Mesenteric fat pad (tissue), 1 donor: ENCODE data around the gene DPEP3. TPM values are rescaled to one million over a fixed set of nuclear protein-coding genes. Genes with fewer than 3 reads are reported as not detected.
"Not testable (repeated sequence)": the region's sequence is repeated elsewhere in the genome, so short reads cannot be mapped to it uniquely, and the experiment has no call there.

Source experiments
- DNase-seq: peaks from one replicate; pipeline ENCODE4 v3.0.0-alpha.2; 2020; ENCODE audit warnings: low spot score
- total RNA-seq: library from RNA; stranded (reverse); fragmentation: NEBNext Ultra II Directional; extraction: Animal tissue kit (Norgen Biotek cat#: 25700); gene quantifications from one replicate; pipeline ENCODE4 v1.2.1, GENCODE V29; 2021
- donor health status: DM: yes; HTN: yes; CAD: no.

Gene DPEP3
- total RNA-seq, 1 donor from 2014 or later, result 0.16 TPM

DNA sequence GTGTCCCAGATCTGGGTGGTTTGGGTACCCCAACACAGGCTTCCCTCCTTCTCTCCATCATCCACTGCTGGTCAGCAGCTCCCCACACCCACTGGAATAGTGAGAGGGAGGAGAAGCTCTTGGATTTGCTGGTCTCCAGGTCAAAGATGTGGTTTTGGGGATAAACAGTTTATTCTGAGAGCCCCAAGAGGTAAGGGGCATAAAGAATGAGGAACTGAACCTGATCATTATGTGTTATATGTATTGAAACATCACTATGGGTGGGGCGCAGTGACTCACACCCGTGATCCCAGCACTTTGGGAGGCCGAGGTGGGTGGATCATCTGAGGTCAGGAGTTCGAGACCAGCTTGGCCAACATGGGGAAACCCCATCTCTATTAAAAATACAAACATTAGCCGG is 15.1 kb upstream of the DPEP3 start:
- no peak for DNase-seq

DNA sequence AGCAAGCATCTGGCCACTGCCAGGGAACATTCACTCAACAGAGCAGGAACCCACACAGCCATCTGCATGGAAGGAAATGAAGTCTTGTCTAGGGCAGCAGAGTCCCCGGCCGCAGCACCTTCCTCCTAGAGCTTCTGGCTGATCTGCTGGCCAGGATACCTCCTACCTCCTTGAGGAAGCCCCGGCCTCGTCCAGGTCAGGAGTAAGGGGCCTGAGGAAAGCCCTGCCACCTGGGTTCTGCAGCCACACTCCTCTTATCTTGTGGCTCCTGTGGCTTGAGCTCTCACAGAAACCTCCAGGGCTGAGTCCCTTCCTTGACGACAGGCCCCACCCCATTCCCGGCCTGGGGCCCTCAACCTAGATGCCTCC is 13.7 kb upstream of the DPEP3 start:
- DNase-seq, result not testable (repeated sequence)

DNA sequence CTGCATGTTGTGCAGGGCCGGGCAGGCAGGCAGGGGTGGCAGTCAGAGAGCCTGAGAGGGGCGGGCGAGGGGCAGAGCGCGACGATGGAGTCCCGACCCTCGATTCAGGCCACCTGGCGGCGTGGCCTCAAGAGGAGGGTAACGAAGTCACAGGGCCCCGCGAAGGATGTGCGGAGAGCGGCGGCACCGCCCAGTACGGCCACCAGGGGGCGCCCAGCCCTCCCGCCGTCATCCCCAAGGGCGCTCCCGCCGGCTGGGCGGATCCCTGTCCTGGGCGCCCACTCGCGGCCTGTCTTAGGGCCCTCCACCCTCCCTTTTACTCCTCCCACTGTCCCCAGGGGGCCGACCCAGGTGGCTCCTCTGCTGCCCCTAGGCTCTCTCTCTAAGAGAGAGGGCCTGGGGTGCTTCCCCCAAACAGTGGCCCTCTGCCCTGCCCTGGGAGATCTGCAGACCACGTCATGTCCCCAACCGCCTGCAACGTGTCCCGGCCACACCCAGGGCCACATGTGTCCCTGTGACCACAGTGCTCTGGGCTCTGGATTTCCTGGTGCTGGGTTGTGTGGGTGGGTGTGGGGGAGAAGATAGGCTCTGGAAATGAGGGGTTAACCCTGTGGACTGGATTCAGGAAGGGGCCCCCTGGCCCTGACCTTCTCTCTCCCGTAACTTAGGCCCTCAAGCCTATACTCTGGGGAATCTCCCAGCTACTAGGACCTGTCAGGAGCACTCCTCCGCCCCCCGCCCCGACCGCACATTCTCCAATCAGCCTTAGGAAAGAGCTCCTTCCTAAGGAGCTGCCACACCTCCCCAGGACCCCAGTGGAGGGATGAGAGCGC is 13.1 kb upstream of the DPEP3 start:
- DNase-seq, result peak; percentile 95

DNA sequence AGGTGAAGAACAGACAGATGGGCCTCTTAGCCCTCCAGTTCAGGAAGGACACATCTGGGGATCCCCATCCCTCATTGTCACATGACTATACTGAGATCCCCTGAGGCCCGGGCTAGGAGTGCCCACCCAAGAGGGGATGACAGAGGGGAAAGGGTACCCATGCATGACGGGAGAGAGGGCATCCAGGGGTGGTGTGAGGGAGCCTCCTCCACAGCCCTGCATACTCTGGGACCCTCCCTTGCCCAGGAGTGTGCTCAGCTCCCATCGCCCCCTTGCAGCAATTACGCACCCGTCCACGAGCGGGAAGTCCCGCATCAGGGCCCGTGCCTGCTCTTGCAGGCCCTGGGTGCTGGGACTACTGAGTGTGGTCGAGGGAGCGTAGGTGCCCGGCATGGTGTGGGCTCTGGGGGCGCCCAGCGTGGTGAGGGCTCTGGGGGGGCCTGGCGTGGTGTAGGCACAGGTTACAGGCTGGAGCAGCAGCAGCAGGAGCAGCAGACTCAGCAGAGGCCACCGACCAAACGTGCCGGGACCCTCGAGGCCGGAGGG is 12.4 kb upstream of the DPEP3 start:
- DNase-seq, result no peak

DNA sequence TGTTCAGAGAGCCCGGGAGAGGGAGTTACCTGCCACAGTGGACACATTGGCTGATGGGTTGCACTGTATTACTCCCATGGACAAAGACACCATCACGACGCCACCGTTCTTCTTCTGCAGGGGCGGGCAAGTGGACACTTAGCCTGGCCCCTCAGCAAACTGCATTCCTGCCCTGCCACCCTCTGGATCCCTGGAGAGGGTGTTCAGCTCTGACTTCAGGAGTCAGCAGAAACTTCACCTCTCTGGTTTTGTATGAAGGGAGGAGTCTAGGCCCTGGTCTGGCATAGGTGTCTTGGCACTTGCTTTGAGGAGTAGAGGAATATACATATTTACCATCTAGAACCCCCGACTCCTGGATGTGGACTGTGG is 9.7 kb upstream of the DPEP3 start:
- DNase-seq, result no peak

DNA sequence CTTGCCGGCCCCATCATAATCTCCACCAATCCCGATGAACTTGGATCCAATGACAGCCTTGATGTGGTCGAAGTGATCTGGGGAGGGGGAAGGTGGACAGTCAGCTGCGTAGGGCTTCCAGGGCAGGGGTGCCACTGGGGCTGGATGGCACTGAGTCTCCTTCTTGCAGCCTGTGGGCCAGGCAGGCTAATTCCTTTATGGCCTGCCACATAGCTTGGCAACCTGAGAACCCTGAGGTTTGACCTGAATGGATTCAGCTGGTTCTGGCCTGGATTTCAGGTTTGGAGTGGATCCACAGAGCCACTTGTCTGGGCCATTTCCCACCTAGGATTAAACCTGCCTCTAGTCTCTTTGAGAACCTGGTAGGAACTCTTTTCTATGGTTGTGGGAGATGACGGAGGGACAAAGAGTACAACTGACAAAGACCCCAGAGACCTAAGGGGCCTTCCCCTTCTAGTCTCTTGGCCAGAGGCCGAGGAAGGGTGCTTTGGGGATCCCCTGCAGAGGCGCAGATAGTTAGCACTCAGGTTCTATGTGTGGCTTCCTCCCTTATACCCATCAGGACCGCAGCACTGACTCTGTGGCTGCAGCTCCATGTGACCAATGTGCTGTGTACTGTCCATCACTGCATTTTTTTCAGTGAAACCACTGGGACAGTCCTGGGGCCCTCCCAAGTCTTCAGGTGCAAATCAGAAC is 9.2 kb upstream of the DPEP3 start:
- no peak for DNase-seq

DNA sequence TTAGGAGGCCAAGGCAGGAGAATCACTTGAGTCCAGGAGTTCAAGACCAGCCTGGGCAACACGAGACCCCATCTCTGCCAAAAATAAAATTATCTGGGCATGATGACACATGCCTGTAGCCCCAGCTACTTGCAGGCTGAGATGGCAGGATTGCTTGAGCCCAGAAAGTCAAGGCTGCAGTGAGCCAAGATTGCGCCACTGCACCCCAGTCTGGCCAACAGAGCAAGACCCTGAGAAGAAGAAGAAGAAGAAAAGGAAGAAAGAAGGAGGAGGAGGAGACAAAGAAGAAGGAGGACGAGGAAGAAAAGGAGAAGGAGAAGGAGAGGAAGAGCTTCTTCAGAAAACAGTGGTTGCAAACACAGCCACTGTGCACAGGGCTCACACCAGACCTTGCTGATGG is 8.4 kb upstream of the DPEP3 start:
- no peak for DNase-seq

DNA sequence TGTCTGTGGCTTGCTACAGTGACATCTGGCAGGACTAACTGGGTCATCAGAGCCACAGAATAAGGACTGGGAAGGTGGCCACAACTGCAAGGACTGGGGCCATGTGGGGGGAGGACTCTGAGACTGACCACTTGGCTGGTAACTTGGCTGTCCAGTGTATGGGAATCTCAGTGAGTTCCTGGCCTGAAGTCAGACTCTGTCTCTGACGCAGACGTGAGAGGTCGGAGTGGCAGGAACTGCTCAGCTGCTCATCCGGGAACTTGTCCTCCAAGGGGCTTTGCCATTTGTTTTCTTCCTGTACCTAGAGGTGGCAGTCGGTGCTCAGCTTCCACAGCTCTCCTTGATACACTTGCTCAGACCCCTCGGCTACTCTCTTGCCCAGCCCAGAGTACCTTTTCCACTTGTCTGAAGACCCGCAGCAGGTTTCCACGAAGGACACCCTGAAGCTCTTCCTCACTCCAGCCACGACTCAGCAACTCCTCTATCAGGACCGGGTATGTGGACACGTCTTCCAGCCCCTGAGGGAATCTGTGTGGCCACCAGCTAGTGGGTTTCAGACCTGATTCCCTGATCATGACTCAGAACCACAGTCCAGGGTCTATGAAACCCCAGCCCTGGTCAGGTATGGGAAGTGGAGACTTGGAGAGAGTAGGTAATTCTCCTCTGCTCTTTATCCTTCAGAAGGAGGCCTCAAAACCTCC is 7.3 kb upstream of the DPEP3 start:
- no peak for DNase-seq

DNA sequence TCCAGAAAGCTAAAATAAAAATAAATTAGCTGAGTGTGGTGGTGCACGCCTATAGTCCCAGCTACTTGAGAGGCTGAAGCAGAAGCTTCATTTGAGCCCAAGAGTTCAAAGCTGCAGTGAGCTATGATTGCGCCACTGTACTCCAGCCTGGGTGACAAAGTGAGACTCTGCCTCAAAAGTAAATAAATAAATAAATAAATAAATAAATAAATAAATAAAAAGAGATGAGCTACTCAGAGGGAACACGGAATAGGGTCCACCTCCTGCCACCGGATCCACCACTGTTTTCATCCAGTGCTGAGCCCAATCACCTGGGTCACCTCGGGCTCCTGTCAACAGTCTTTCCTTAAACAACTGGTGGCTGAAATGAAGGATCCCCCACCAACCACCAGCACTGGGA is 6.7 kb upstream of the DPEP3 start:
- no peak for DNase-seq

DNA sequence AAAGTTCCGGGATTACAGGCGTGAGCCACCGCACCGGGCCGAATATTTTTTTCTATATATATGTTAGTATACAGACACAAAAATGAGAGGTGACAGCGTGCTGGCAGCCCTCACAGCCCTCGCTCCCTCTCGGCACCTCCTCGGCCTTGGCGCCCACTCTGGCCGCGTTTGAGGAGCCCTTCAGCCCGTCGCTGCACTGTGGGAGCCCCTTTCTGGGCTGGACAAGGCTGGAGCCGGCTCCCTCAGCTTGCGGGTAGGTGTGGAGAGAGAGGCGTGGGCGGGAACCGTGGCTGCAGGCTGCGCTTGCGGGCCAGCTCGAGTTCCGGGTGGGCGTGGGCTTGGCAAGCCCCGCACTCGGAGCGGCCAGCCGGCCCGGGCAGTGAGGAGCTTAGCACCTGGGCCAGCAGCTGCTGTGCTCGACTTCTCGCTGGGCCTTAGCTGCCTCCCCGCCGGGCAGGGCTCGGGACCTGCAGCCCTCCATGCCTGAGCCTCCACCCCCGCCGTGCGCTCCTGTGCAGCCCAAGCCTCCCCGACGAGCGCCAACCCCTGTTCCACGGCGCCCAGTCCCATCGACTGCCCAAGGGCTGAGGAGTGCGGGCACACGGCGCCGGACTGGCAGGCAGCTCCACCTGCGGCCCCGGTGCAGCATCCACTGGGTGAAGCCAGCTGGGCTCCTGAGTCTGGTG is 1.9 kb upstream of the DPEP3 start:
- DNase-seq, result no peak

DNA sequence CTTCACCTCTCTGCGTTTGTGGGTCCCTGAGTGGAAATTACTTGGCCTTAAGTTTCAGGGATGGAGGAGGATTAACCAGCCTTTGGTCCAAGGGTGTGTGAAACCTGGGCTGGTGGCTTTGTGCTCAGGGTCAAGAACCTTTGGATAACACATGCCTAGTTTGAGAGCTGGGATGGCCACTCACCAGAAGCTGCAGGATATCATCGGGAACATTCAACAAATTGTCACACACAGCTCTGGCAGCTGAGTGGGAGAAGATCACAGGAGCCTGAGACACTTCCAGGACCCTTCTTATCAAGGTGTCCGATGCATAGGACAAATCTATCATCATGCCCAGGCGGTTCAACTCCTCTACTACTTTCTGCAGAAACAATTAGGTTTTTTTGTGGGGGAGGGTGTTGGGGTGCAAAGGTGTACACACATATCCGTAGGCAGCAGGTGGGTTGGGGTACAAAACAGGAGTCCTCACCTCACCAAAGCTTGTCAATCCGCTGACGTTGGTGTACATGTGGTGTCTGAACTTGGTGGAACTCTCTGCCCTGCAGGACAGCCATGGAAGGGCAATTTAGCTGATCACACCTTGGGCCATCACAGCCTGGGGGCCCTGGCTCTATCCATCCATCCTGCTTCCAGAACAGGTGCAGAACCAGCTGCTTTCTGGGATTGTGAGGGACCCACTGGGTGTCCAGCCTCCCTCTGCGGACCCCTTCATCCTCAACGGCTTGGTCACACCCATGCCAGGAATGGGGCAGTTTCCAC is 2.7 kb downstream of the DPEP3 start:
- DNase-seq, result no peak

DNA sequence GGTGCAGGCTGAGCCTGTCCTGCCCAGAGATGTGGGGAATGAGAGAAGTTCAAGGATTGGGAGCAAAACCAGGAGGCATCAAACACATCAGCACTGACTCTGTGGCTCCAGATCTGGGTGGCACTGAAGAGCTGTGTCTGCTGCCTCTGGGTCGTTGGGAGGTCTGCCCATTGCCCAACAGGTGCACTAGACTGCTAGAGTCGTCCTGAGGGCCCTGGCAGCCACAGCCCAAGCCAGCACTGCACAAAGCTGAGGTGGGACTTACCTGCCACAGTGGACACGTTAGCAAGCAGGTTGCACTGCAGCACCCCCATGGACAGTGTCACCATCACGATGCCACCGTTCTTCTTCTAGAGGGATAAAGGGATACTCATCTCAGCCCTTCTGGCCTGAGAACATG is 3.3 kb downstream of the DPEP3 start:
- no peak for DNase-seq

DNA sequence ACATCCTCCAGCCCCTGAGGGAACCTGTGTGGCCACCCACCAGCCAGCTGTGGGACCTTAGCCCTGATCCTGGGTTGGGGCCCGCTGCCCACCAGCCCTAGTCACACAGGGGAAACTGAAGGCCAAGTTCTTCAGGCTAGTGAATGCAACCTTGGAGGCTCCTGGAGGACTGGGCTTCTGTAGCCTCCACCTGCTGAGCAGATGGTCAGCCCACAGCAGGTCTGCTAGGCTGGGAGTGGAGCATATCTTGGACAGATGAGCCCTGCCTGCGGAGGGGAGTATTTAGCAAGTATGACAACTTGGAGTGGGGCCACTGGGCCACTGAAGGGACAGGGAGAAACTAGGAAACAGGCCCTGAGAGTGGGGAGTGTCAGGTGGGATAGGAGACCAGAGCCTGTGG is 4.1 kb downstream of the DPEP3 start:
- no peak for DNase-seq

DNA sequence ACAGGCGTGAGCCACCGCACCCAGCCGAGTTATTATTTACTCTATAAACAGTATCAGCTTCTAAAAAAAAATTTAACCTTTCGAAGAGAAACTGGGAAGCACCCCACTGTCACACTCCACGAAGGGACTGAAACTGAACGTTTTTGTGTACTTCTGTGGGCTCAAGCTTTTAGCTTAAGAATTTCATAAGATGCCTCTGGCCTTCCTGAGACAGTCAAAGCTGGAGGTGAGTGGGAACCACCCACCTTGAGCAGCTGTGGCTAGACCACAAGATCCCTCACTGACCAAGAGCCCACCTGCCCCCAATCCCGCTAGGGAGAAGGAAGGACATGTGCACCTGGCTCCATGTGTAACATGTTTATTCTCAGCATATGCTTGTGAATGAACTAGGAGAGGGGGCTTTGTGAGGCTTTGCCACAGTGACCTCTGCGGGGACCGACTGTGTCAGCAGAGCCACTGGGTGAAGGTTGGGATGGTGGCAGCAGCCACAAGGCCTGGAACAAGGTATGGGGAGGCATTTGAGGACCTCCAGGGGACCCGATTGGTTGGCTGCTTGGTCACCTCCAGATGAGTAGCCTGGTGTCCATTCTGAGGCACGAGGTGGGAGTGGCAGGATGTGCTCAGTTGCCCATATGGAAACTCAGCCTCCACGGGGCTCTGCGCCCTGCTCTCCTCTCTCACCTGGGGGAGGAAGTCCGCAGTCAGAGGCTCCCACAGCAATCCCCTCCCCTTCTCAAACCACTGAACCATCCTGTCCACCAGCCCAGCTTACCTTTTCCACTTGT is 4.8 kb downstream of the DPEP3 start:
- no peak for DNase-seq

DNA sequence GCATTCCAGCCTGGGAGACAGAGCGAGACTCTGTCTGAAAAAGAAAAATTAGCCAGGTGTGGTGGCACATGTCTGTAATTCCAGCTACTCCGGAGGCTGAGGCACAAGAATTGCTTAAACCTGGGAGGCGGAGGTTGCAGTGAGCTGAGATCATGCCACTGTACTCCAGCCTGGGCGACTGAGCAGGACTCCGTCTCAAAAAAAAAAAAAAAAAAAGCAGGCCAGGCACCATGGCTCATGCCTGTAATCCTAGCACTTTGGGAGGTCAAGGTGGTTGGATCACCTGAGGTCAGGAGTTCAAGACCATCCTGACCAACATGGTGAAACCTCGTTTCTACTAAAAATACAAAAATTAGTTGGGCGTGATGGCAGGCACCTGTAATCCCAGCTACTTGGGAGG is 8.0 kb downstream of the DPEP3 start:
- DNase-seq, result not testable (repeated sequence)

DNA sequence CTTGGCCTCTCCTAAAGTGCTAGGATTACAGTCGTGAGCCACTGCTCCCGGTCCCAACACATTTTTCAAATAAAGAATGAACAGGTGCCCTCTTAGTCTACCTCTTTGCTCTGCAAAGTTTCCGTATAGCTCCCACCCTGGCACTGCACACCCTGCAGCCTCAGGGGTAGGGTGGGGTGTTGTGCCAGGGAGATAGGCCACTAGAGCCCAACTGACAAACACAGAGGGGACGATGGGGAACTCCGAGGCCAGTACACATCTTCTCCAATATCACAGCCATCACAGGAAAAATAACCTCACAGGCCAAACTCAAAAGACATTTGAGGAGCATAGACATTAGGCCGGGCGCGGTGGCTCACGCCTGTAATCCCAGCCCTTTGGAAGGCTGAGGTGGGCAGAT is 9.2 kb downstream of the DPEP3 start:
- no peak for DNase-seq

DNA sequence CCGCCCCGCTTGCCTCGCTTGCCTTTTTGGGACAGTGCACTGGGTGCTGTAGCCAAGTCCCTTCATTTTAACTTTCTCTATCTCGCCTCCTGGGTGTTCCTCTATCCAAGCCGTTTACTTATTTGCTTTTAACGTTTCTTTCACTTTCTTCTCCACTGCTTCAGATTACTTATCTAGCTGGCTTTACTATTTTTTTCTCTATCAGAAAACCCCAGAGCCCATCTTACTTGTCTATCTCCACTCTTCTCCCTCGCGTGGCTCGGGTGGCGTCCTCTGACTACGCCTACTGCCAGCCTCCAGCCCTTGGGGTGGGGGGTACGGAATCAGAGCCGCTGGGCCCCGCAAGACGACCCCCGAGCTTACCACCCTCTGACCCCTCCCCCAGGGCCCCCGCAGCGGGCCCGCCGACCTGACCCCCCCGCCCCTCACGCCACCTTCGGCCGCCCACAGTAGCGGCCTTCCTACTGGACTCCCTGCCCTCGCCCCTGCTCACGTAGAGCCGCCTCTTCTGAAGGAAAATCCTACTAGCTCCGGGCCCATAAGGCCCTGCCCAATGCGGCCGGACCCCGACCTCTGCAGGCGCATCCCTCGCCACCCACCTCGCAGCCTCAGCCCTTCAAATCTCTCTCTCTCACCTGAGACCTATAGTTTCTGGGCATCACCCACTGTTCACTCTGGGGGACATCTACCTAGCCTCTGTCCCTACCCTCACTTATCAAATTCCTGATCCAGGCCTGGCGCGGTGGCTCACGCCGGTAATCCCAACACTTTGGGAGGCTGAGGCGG is 10.9 kb downstream of the DPEP3 start:
- DNase-seq, result no peak

DNA sequence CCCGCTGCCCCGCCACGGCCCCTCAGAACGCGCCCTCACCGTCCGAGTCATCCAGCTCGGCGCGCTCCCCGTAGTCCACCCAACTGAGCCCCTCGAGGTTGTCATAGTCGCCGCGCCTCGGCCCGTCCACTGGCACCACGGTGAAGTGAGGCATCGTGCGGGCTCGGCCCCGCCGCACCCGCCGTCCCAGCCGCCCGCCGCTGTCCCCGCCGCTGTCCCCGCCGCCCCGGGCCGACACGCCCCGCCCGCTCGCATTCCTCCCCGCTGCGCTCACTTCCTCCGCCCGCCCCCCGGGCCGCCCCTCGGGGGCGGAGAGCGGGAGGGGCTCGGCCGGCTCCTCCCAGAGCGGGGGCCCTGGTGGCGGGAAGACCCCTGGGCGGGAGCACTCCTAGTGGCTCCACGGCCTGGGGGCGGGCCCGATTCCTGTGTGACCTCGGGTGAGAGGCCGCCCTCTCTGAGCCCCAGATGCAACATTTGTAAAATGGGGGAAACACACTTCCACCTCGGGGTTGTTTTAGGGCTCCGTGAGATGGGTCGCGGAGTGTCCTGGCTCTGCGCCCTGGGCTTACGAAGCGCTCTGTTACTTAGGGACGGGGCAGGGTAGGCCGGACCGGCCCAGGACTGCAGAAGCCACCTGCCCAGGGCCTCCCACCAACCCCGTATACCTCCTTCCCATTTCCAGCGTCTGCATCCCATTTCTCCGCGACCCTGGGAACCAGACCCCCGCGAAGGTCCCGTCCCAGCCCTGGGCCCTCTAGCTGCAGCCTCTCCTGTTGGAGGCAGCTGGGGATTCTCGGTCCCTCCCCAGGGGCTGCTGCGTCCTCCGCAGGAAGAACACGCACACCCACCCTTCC is 11.7 kb downstream of the DPEP3 start, which contains the start of gene SLC12A4:
TSS of gene SLC12A4 (minus strand) at position 238 of the 854 bp plus-strand sequence. CDS start at position 154, 84 bp downstream.
- peak; percentile 95 for DNase-seq
